Right renal pelvis (tissue), 4 donors: ENCODE measurements around the gene ESPNL. TPM values are rescaled to one million over a fixed set of nuclear protein-coding genes. Genes with fewer than 3 reads are reported as not detected.
"Not testable (repeated sequence)": the region's sequence is repeated elsewhere in the genome, so short reads cannot be mapped to it uniquely, and the experiment has no call there.

ENCODE experiments used
- DNase-seq, 4 donors: peaks; one replicate each; pipeline ENCODE4 v3.0.0-alpha.2; 2013; ENCODE audit warnings: low read depth in 4 of 4, low spot score in 3 of 4, missing footprints in 1 of 4
- polyA plus RNA-seq, 4 donors: library from polyadenylated mRNA; unstranded; fragments of 120-200 nt; gene quantifications; one replicate each; pipeline ENCODE4 v1.2.1, GENCODE V29; 2013; ENCODE audit not compliant: insufficient read length in 4 of 4

ESPNL gene
- polyA plus RNA-seq, 4 donors = 0.53 to 2.3 (median 1.6) TPM

DNA sequence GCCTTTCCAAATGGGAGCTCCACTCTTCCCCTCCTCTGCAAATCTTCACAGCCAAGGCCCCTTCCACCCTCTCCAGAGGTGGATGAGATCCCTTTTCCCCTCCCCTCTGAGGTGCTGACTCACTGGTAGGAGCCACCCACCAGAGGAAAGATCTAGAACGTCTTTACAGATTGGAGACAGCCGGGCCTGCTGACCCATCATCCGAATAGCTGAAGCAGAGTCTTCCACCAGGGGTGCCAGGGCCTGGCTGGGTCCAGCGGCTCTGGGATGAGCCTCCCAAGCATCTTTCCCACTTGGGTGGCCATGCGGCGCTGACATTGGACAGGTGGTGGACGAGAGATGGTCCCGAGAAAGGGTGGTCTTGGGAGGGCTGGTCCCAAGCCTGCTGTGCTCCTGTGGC lies 67.6 kb downstream of the ESPNL start:
- no peak for DNase-seq

DNA sequence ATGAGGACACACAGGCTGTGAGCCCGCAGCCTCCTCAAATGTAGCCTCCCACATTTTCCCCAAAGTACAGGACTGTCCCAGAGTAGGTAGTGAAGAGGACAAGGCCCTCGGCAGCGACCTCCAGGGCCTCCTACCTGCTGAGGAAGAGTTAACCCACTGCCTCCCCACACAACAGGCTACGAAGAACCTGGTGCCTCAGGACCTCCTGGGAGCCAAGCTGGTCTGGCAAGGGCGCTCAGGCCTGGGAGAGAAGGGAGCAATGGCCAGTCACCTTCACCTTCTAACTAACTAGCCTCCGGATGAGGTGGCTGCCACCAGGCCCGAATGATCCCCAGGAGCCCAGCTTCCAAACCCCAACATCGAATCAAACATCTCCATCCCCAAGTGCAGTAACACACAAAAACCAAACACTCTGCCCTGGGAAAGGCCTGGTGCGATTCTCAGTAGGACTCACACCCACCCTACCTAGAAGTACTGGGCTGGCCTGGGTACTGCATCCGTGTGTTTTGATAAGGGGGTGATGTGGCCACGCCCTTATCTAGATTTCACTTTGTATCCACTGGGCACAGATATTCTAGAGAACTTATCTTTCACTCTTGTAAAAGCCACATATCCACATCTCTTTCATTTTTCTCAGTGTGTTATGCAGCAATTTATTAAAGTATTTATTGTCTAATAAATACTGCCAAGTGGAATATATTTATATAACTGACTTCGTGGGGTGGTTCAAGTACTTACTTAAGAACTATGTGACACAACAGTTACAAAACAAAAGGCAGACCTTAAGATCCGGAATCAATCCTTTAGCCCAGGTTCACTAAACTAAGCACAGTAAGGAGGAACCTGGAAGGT lies 68.3 kb downstream of the ESPNL start:
- no peak for DNase-seq

DNA sequence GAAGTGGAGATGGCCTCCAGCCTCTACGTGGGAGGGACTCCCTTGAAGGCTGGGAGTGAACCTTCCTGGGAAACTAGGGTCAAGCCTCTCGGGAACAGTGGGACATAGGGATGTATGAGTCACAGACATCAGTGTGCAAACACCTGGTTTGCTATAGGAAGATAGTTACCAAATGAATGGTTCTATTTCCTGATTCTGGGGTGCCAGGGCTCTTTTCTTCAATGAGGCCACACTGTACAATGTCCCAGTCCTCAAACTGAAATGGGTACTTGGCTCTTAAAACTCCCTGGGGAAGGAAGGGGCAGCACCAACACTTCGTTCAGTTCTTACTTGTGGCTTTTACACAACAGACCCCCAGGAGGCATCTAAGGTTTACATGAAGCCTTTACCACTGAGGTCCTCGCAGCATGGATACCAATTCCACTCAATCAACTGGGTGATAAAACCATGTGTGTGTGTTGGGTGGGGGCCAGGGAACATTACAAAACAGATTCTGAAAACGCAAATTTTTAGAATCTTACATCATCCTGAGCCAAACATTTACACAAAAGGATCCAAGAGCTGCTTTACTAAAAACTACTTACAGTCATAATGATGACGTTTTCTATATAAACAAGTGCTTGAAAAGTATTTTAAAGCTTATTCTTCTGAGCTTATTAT lies 69.0 kb downstream of the ESPNL start:
- no peak for DNase-seq

DNA sequence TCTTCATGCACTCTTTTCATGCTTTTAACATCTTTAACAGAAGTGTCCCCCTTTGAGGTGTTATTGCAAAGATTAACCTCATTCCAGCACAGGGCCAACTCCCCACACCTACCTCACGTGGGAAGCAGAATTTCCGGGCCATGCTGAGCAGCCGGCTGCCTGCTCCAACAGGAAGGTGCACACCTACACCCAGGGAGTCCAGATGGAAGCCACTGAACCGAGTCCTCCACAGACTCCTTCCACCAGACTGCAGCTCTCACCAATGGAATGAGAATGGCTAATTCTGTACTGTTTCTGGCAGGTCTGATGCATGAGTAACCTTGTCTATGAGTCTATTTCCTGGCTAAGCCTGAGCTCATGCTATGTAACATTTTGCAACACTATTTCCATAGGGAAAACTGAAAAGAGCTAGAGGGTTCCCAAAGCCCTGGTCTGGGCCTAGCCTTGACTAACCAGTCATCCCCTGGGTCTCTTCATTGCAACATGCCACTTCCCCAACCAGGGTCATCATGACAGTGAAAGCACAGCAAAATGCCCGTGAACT lies 69.6 kb downstream of the ESPNL start:
- DNase-seq = peak in 1 of 4 donors; percentile 48

DNA sequence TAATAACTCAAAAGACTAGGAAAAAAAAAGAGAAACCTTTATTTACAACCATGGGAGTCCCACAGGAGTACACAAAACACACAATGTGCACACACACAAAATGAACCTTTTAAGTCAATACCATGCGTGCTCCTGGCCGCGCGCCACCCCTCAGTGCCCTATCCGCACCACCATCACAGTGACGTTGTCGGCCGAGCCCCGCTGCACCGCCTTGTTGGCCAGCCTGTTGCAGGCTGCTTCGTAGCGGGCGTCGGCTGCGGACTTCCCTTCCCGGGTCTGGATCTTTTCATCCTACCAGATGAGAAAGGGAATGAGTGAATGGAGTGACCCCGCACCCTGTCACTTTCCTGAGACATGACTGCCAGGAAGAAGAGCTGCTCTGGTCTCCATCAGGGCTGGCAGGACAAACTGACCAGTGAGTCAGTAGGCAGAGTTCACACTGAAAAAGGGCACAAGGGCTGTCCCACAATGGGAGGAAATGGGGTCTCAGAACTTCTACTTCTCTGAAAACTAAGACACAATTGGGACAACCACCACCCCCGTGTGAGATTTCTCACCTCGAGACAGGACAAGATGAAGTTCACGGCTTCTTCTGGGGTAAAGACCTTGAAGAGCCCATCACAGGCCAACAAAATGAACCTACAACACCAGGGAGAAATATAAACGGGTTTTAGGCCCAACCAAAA lies 70.4 kb downstream of the ESPNL start:
- DNase-seq = no peak

DNA sequence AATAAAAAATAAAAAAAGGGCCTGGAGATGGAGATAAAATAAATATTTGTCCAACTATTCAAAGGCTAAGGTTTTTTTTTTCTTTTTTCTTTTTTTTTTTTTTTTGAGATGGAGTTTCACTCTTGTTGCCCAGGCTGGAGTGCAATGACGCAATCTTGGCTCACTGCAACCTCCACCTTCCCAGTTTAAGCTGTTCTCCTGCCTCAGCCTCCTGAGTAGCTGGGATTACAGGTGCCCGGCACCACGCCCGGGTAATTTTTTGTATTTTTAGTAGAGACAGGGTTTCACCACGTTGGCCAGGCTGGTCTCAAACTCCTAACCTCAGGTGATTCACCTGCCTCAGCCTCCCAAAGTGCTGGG lies 70.9 kb downstream of the ESPNL start:
- DNase-seq = not testable (repeated sequence)

DNA sequence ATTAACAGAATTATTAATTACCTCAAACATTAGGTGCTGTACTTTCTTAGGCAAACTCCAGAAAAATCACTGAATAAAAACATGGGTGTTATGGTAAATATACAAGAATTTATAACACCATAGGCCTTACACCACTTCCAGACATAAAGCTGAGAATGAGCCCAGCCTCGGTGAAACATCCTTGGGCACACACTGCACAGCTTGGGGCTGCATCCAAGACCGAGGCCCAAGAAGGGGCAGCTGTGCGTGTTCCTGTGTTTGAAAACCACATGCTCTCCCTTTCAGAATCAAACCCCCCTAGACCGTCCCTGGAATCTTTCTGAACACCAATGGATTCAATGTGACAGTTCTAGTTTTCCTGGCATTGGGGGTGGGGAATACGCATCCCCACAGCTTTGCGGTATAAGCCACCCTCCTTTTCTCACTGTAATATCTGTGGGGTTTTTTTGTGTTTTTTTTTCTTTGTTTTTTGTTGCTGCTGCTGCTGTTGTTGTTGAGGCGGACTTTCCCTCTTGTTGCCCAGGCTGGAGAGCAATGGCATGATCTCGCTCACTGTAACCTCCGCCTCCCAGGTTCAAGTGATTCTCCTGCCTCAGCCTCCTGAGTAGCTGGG lies 71.5 kb downstream of the ESPNL start:
- DNase-seq = no peak

DNA sequence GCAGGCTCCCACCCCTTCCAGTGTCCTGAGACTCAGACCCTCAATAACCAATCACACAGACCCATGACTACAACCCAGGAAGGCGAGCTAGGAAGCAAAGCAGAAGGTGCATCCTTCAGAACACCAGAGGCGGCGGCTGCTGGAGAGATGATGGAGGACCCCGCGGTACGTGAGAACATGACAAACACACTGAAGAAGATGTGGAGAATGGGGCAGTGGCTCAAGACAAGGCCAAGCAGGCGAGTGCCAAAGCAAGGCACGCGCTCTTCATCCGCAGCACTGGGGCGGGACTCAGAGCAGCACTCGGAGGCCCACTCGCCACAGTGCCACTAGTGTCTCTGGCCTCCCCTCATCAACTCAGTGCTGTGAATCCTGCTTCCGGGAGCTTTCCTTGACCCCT lies 72.3 kb downstream of the ESPNL start:
- no peak for DNase-seq

DNA sequence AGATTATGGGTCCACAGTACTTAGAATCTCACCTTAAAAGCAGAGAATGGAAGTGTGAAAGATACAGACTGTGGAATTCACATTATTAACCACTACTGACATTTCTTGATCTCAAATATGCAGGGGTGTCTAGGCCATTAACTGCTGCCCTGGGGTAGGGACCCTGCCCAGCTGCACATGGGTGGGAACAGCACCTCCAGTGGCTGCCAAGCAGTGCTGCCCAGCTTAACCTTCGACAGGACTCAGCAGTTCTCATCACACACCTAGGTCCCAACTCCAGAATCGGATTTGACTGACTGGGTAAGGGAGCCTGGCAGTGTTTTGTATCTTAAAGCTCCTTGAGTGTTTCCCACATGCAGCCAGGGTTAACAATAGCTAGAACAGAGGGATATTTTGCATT lies 73.6 kb downstream of the ESPNL start:
- no peak for DNase-seq

DNA sequence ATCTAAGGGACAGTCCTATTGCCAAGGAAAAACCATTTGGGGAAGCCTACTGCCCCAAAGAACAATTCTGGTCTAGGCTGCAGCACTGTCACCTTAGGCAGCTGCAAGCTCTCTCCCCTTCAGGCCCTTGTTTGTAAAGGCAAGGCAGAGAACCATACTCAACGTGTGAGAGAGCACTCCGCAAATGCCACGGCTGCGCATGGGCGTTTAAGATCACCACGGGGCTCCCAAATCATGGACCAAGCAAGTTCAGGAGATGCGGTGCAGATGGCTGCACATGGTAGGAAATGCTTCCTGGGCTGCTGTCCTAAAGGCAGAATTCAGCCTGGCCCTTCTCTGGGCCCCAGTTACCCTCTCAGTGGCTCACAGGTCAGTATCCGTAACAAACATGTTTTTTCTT lies 74.2 kb downstream of the ESPNL start:
- DNase-seq = no peak

DNA sequence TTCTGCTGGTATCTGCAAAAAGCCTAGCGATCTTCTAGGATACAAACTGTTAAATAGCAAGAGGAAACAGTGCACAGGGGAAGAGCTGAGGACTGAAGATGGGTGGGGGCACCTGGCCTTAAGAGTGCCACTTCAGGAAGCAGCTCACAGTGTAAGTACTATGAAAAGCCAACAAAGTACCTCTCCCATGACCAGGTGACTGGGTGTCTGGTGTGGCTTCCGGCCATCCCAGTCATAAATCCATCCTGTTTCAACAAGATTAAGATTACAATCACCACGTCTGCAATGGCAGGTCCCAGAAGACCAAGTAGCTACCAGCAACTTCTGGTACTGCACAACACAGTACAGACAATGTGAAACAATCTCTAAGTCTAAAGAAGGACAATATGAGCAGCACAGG lies 74.6 kb downstream of the ESPNL start:
- DNase-seq = no peak

DNA sequence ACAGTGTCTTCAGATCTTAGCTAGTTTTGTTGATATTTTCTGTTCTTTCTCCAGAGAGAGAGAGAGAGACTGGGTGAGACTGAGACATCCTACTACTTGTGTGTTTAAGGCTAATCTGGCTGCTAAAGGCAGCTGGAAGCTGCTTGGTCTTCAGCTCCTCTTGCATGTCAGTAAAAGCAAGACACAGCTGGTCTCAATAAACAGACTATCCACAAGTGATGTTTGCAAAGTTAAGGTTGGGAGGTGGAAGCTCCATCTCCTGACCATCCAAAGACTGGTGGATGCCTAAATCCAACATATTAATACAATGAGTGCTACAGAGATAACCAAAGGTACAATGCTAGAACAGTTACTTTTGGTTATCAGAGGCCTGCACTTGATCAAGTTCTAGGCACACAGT lies 76.5 kb downstream of the ESPNL start:
- DNase-seq = no peak

DNA sequence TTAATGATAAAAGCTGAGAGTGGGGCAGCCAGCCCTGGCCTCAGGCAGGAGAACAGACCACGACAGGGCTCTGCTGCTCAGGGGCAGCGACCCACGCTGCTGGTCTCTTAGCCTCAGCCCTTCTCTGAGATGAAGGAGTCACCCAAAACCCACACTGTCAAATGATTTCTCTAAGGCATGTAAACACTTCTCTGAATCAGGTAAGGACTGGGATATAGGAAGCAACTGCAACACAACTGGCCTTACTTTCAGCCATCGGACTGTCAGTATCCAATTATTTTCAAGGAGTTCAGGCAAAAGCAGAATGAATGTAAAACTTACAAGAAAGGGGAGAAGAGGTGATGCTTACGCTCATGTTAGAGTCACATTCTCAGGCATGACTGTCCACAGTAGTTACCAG lies 80.4 kb downstream of the ESPNL start:
- DNase-seq = no peak

DNA sequence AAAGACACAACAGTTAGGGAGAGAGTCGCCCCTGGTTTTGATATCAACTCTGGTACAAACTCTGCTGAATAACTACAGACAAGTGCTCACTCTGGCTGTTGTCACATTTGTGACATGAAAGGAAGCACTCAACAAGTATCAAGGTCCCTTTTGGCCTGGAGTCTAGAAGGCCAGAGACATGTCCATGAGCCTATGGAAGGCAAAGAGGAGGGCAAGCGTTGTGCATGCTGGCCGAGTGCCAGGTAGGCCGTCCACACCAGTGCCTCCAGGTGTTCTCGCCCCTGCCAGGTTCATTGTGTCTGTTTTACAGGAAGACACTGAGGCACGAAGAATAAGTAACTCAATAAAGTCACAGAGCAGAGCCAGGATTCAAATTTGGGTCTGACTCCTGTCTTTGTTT lies 82.2 kb downstream of the ESPNL start:
- no peak for DNase-seq

Other genes starting within 250 kb of the ESPNL start
- 10 to 100 TPM in 1 of 4 donors, 1 to 10 TPM in 3; 3.1 to 11.2 (median 5.1) TPM for gene RAMP1, start 240.7 kb upstream of the ESPNL start, polyA plus RNA-seq
- 10 to 100 TPM; 48.0 to 51.0 (median 48.7) TPM for gene UBE2F, start 133.3 kb upstream of the ESPNL start, polyA plus RNA-seq
- 10 to 100 TPM; 25.3 to 30.3 (median 27.5) TPM for gene SCLY, start 39.3 kb upstream of the ESPNL start, polyA plus RNA-seq
- under 1 TPM; 0.17 to 0.47 (median 0.33) TPM for gene KLHL30, start 38.3 kb downstream of the ESPNL start, polyA plus RNA-seq
- gene ERFE, start 58.6 kb downstream of the ESPNL start, polyA plus RNA-seq = 1 to 10 TPM; 4.5 to 7.0 (median 6.0) TPM
- 10 to 100 TPM; 39.9 to 44.6 (median 41.8) TPM for gene ILKAP, start 103.4 kb downstream of the ESPNL start, polyA plus RNA-seq
- gene HES6, start 139.7 kb downstream of the ESPNL start, polyA plus RNA-seq = 10 to 100 TPM in 1 of 4 donors, 1 to 10 TPM in 3; 4.6 to 10.3 (median 5.2) TPM
- gene PER2, start 188.3 kb downstream of the ESPNL start, polyA plus RNA-seq = 1 to 10 TPM; 5.0 to 6.1 (median 5.9) TPM
- 10 to 100 TPM; 18.7 to 23.3 (median 21.6) TPM for gene TRAF3IP1, start 220.2 kb downstream of the ESPNL start, polyA plus RNA-seq